Ectodermal cell (in vitro differentiated cells): ENCODE results near the gene PPM1F.
A peak's percentile ranks its signal among the peaks of the same experiment; 100 is the strongest.

Experiments used
- H3K27ac ChIP-seq: 2 replicates; pipeline ENCODE4 v1.7.0; 2013; ENCODE audit warnings: mild to moderate bottlenecking, low read depth, low read length; ENCODE audit not compliant: insufficient read depth, poor library complexity, severe bottlenecking
- H3K27me3 ChIP-seq: 2 replicates; pipeline ENCODE4 v1.7.0; 2013; ENCODE audit warnings: mild to moderate bottlenecking, low read length; ENCODE audit not compliant: insufficient read depth, control insufficient read depth, poor library complexity, severe bottlenecking
- H3K36me3 ChIP-seq: one replicate; pipeline ENCODE4 v1.7.0; 2013; ENCODE audit warnings: low read length; ENCODE audit not compliant: control insufficient read depth, insufficient read depth
- H3K4me1 ChIP-seq: one replicate; pipeline ENCODE4 v1.7.0; 2013; ENCODE audit warnings: low read length; ENCODE audit not compliant: control insufficient read depth, insufficient read depth
- H3K4me3 ChIP-seq: 2 replicates; pipeline ENCODE4 v1.7.0; 2013; ENCODE audit warnings: low read depth, low read length, control low read depth; ENCODE audit not compliant: insufficient read depth
- H3K9me3 ChIP-seq: 2 replicates; pipeline ENCODE4 v1.7.0; 2013; ENCODE audit warnings: mild to moderate bottlenecking, low read length, moderate library complexity; ENCODE audit not compliant: control insufficient read depth
- WGBS, 2 experiments: methylation state at CpG; one replicate each; pipeline ENCODE4 v1.1.7; 2013; ENCODE audit warnings: missing lambda C conversion rate in 2 of 2; 5-methylcytosine and 5-hydroxymethylcytosine counted together

Gene PPM1F

DNA sequence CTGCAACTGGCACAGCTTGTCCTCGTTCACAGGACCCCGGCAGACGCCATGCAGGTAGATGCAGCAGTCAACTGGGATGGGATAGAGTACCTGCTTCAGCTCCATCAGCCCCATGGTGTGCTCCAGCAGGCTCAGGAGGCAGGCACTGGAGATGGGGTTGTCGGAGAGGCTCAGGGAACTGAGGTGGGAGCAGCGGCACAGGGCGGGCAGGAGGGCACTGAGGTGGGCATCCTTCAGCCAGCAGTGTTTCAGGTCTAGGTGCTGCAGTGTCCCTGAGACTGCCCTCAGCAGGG, 38.6 kb upstream of the PPM1F start:
- Histone ChIP-seq H3K27ac (no peak overlapping the region), H3K4me1 (no peaks in the 10 kb centered on the region), H3K9me3 (no peaks in the 10 kb centered on the region), H3K4me3 (no peak overlapping the region), H3K27me3 (peaks cover 70% of the 10 kb centered on the region), H3K36me3 (no peaks in the 10 kb centered on the region)
- 92 to 96% methylated on average over 6 of the region's 6 CpGs for WGBS, 2 experiments

DNA sequence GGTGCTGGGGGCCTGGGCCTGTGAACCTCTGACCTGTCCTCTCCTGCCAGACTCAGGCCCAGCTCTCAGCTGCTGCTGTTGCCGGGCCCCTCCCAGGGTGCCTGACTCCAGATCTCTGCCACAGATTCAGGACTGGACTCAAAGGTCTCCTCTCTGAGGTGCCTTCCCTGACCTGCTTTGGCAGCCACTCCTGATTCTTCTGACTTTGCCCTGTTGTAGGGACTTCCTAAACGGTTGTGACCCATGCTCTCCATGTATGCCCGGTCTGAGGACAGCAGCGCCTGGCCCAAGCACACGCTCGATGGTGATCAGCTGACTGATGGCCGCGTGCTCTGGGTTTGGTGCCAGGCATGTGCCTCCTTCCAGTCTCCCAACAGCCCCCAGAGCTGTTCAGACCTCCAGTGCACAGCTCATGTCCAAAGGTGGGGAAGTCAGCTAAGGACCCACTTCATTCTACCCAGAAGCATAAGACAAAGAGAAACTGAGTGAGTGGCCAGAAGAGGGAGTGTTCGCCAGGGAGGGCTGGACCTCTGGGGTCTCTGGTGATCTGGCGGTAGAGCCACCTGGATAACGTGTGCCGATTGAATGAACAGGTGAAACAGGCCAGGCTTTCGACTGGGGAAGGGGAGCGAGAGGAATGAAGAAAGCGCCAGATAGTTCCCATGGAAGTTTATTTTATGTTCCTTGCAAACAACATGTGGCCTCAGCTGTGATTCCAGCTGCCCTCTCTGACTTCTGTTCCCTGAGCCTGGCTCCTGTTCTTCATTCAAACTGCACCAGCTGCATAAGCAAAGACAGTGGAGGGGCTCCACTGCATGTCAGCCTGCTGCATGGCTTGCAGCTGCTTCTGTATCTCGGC, 38.0 kb upstream of the PPM1F start:
- H3K9me3 ChIP-seq: no peaks in the 10 kb centered on the region
- 86 to 87% methylated on average over 16 of the region's 16 CpGs for WGBS, 2 experiments
- no peak overlapping the region for H3K4me3 ChIP-seq
- no peak overlapping the region for H3K27ac ChIP-seq
- no peaks in the 10 kb centered on the region for H3K4me1 ChIP-seq
- no peaks in the 10 kb centered on the region for H3K36me3 ChIP-seq
- peaks cover 65% of the 10 kb centered on the region for H3K27me3 ChIP-seq

DNA sequence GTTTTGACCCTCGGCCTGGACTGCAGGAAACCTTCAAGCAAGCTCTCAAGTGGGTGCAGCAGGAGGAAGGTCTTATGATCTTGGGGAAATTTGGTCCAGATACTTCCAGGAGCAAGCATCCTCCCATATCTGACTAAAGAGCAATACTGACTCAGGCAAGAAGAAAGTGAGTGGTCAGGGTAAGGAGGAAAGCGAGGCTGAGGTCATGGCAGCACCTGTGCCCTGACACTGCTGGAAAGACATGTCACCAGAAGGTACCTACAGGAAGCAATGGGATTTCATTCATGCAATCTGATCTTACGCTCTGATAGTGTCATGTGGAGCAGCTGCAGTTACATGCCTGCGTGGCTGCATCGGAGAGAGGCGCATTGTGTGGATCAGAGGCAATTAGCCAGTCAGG, 36.4 kb upstream of the PPM1F start:
- Histone ChIP-seq H3K27ac (no peak overlapping the region), H3K4me1 (no peaks in the 10 kb centered on the region), H3K36me3 (no peaks in the 10 kb centered on the region), H3K27me3 (peaks cover 50% of the 10 kb centered on the region), H3K4me3 (no peak overlapping the region), H3K9me3 (no peaks in the 10 kb centered on the region)
- 90 to 94% methylated on average over 6 of the region's 6 CpGs for WGBS, 2 experiments

DNA sequence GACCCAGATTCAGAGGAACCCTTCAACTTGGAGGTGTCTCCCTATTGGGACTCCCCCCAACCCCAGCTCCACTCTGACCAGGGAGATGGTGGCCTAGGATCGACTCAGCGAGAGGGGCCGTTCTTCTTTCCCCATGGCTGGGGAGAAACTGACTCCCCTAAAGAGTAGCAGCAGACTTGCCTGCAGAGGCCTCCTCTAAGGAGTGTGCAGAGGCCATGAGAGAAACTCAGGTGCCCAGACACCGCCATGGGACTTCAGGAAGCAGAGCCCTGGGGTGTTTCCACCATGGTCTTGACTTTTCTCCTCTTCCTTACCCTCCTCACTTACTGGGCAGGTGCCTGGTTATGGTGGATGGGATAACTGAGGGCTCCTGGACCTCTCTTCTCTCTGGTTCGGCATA, 32.6 kb upstream of the PPM1F start:
- no peak overlapping the region for H3K4me3 ChIP-seq
- H3K27me3 ChIP-seq: peaks cover 22% of the 10 kb centered on the region
- H3K36me3 ChIP-seq: no peaks in the 10 kb centered on the region
- peaks cover 7% of the 10 kb centered on the region for H3K4me1 ChIP-seq
- H3K9me3 ChIP-seq: no peaks in the 10 kb centered on the region
- WGBS, 2 experiments: 94 to 97% methylated on average over 4 to 5 of the region's 5 CpGs
- H3K27ac ChIP-seq: no peak overlapping the region

DNA sequence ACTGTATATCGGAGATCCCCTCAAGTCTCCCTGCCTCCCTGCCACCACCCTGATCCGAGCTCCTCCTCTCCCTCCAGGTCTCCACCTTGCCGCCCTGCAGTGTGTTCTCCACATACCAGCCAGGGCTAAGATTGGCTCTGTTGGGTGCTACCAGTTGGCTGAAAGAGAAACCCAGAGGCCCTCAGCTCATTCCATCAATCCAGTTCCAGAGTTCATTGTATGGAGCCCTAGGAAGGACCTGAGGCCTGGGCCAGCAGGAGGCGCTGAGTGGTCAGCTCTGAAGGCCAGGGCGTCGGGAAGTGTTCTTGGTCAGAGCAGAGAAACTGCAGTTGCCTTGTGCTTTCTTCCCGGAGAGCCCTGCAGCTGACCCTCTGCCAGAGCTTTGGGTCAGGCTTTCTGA, 32.1 kb upstream of the PPM1F start:
- Histone ChIP-seq H3K4me3 (no peak overlapping the region), H3K27me3 (peaks cover 21% of the 10 kb centered on the region), H3K36me3 (no peaks in the 10 kb centered on the region), H3K9me3 (no peaks in the 10 kb centered on the region), H3K27ac (no peak overlapping the region), H3K4me1 (peaks cover 7% of the 10 kb centered on the region)
- WGBS, 2 experiments: 38 to 40% methylated on average over 7 of the region's 7 CpGs

DNA sequence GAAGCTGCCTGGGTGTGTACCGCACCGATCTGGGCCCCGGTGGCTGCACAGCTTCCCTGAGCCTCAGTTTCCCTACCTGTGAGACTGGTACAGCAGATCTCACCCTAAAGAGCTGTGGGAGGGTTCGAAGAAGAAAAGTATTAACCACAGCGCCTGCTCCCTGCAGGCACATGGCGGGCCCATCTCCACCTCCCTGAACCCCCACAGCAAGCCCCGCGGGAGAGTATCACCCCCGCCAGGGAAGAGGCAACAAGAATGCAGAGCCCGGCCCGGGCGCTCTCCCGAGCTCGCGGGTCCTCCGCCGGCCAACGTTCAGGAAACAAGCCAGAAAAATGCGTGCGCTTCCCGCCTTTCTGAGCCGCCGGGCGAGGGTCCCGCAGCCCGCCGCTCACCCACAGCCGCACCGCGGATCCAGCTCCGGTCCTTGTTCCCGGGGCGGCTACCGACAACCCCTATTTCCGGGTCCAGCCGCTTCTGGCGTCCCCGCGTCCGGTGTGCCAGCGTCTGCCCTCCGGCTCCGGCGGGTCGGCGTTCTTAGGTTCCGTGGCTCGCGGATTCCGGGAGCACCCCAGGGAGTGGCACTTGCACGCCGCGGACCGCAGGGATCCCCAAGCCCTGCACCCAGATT, 29.8 kb upstream of the PPM1F start, which contains the start of gene TOP3B:
Gene TOP3B (minus strand): TSS at position 450 of the 628 bp plus-strand sequence. CDS start 7,078 bp downstream, outside the sequence.
- Histone ChIP-seq H3K9me3 (no peaks in the 10 kb centered on the region), H3K4me3 (peak within 1 kb of the TSS; percentile 90), H3K36me3 (no peaks in the 10 kb centered on the region), H3K4me1 (peaks cover 7% of the 10 kb centered on the region), H3K27ac (peak within 1 kb of the TSS; percentile 55), H3K27me3 (peaks cover under 1% of the 10 kb centered on the region)
- WGBS, 2 experiments: 0 to 1% methylated on average over 54 of the region's 54 CpGs

DNA sequence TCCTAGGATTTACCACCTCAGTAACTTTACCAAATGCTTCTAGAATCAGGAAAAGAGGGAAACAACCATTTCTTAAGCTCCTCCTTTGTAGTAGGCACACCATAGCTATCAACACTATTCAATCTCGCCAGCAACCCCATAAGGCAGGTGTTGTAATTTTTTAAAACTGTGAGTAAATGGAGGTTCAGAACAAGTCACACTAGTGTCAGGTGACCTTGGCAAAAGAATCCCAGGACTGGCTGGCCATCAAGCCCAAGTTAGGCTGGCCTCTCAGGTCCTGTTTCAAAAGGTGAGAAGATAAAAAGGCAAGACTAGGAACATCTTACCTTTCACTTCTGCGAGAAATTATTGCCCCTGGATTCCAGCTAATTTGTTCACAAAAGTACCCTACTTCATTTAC, 29.2 kb upstream of the PPM1F start:
- no peaks in the 10 kb centered on the region for H3K36me3 ChIP-seq
- WGBS, 2 experiments: 36 to 54% methylated on average over 1 to 2 of the region's 2 CpGs
- peak overlapping the region; percentile 55 for H3K27ac ChIP-seq

DNA sequence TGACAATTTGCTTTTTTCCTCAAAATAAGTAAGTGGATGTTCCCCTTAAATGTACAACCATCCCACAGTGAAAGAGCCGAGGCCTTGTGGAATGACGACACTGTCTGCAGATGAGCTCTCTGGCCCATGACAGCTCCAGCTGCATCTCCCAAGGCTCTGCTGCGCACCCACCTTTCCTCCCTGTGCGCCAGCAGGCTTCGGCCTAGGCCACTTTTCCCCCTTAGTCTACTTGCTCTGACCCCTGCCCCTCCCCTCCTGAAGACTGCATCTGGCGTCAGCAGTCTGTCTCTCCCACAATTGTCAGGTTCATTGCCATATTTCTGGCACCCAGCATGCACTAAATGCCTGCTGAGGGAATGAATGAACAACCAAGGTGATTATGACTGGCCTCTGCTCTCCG, 27.9 kb upstream of the PPM1F start:
- 93 to 94% methylated on average over 7 of the region's 7 CpGs for WGBS, 2 experiments

More for the DNA sequence above, 29.2 kb upstream of the PPM1F start:
- Histone ChIP-seq H3K27me3 (no peaks in the 10 kb centered on the region), H3K9me3 (no peaks in the 10 kb centered on the region), H3K4me1 (peaks cover 7% of the 10 kb centered on the region), H3K4me3 (peak overlapping the region; percentile 90)

DNA sequence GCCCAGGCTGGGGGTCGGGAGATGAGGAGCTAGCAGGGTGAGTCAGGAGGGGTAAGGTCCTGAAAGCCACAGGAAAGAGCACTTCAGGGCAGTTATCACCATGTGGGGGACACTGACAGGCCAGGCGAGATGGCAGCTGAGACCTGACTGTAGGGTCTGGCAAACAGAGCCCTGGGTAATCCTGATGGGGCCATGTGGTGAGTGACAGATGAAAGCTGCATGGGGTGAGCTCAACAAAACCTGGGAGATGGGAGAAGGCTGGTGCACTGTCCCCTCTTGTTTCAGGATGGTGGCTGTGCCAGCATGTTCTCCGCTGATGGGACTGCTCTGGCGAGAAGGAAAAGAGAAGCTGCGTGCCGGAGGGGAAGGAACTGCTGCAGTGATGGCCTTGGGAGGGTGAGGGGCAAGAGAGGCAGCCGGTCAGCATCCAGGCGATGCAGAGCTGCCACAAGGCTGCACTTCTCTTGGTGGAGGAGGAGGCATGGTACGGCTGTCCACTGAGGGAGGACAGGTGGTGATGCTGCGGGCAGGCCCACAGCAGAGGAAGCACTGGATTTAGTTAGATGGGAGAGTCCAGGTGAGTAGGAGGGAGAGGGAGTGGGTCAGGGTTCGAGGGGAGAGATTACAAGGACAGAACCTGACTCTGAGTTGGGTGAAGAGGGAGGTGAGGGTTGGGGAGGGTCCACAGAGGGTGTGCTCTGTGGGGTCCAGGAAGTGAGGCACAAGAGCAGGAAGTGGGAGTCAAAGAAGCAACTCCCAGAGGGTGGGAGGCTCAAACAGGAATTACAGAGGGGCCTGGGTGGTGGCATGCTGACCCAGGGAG, 26.1 kb upstream of the PPM1F start:
- peaks cover 7% of the 10 kb centered on the region for H3K36me3 ChIP-seq
- H3K4me3 ChIP-seq: no peak overlapping the region
- H3K4me1 ChIP-seq: peaks cover 7% of the 10 kb centered on the region
- no peak overlapping the region for H3K27ac ChIP-seq
- 94% methylated on average over 11 of the region's 11 CpGs for WGBS, 2 experiments
- H3K9me3 ChIP-seq: no peaks in the 10 kb centered on the region
- no peaks in the 10 kb centered on the region for H3K27me3 ChIP-seq

More for the DNA sequence above, 27.9 kb upstream of the PPM1F start:
- Histone ChIP-seq H3K4me3 (no peak overlapping the region), H3K27me3 (no peaks in the 10 kb centered on the region), H3K36me3 (no peaks in the 10 kb centered on the region), H3K27ac (no peak overlapping the region), H3K4me1 (peaks cover 7% of the 10 kb centered on the region), H3K9me3 (no peaks in the 10 kb centered on the region)

DNA sequence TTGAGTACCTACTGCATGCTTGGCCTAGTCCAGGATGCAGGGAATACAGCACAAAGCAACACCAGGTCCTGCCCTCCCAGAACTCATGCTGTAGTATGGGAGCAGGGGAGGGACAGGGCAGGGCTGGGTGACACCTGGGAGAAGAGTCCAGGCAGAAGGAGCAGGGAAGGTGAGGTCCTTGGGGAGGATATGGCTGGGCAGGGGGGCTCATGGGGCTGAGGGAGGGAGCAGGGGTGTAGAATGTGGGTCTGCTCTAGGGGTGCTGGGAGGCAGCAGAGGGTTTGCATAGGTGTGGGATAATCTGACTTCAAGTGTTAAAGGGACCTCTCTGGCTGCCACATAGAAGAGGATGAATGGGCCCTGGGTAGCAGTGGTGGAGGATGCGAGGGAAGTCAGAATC, 25.2 kb upstream of the PPM1F start:
- Histone ChIP-seq H3K36me3 (peaks cover 14% of the 10 kb centered on the region), H3K4me3 (no peak overlapping the region), H3K27me3 (no peaks in the 10 kb centered on the region), H3K27ac (no peak overlapping the region), H3K9me3 (no peaks in the 10 kb centered on the region), H3K4me1 (peaks cover 7% of the 10 kb centered on the region)
- WGBS, 2 experiments: 96% methylated on average over 1 of the region's 1 CpG
